Pancreas (tissue), 10 donors: ENCODE data around the gene ARID3A. TPM values are rescaled to one million over a fixed set of nuclear protein-coding genes. Genes with fewer than 3 reads are reported as not detected.
A peak's percentile ranks its signal among the peaks of the same experiment; 100 is the strongest.

Experiments used
- ATAC-seq, 4 donors: fragments of 200-7000 bp; cut with Tn5 transposase; one replicate each; pipeline versions ENCODE4 v1.8.0 to v1.9.1; 2020; ENCODE audit warnings: mild to moderate bottlenecking in 4 of 4, moderate library complexity in 4 of 4
- DNase-seq, 6 donors: peaks; one replicate each; pipeline ENCODE4 v3.0.0-alpha.2; 2020
- FAIRE-seq: peaks from 2 replicates; lab custom pipeline; 2012; peaks lifted over from hg19 to GRCh38; lab: Jason Lieb, UNC
- H3K27ac ChIP-seq, 4 donors: fragments of 200-600 bp; sonication (generic); 1 replicate in 3 of 4; 2 replicates in 1 of 4; pipeline versions ENCODE4 v1.5.0 to v1.8.0; 2020
- H3K27me3 ChIP-seq, 4 donors: fragments of 200-600 bp; one replicate each; pipeline ENCODE4 v1.8.0; 2021
- H3K36me3 ChIP-seq, 3 donors: fragments of 200-600 bp; sonication (generic) in 1 of 3; one replicate each; pipeline versions ENCODE4 v1.5.0 to v1.8.0; 2020 to 2021
- H3K4me1 ChIP-seq, 3 donors: fragments of 200-600 bp; one replicate each; pipeline ENCODE4 v1.8.0; 2021
- H3K4me3 ChIP-seq, 4 donors: fragments of 200-600 bp; sonication (generic) in 2 of 4; one replicate each; pipeline versions ENCODE4 v1.5.0 to v1.8.0; 2020 to 2021
- H3K9me3 ChIP-seq, 4 donors: fragments of 200-600 bp; one replicate each; pipeline ENCODE4 v1.8.0; 2021
- CTCF ChIP-seq, 4 donors: fragments of 200-600 bp; sonication (generic) in 3 of 4; IDR thresholded peaks; one replicate each; pipeline versions ENCODE4 v1.5.0 to v1.8.0; 2021; ENCODE audit warnings: antibody characterized with exemption in 4 of 4
- WGBS, 2 donors: extraction: QIAGEN DNeasy Blood & Tissue Kit; methylation state at CpG; one replicate each; pipeline ENCODE4 v1.1.7; 2013; 5-methylcytosine and 5-hydroxymethylcytosine counted together
- intact Hi-C, 3 donors: fragments of 100-400 bp; cut with DNase I; formaldehyde crosslinking; loops; one replicate each; pipeline versions ENCODE4 v1.11.1 to v1.14.2; 2022
- polyA plus RNA-seq, 2 donors: library from polyadenylated mRNA; stranded (reverse); fragments of 200-250 nt; gene quantifications; one replicate each; pipeline ENCODE4 v1.2.3, GENCODE V29; 2013
- total RNA-seq, 6 donors: library from RNA; stranded (reverse); fragmentation: NEBNext Ultra II Directional in 4 of 6; extraction: Animal tissue kit (Norgen Biotek cat#: 25700) in 4 of 6; gene quantifications; one replicate each; pipeline versions ENCODE4 v1.2.1 to v1.2.4, GENCODE V29; 2021 to 2023
- donor health status: healthy with polysubstance abuse.
- donor health status: DM: no; HTN: no; CAD: no; lungs with moderate emphysema.
- donor health status: DM: no; HTN: no; CAD: no.
- donor health status: control.
- donor health status: control.
- donor health status: Bipolar disorder and iron deficiency.
- donor health status: DM: yes; HTN: yes; CAD: no.
- donor health status: DM: no; HTN: no; CAD: no.
- donor health status: DM: no; HTN: no; CAD: no.
- donor health status: DM: yes; HTN: yes; CAD: no.

Gene ARID3A
- total and polyA plus RNA-seq, 8 donors = 4.6 to 8.5 (median 7.1) TPM

- no peaks in the 10 kb centered on the region for H3K36me3 ChIP-seq
- no peak overlapping the region for H3K27ac ChIP-seq
- FAIRE-seq = no peak
- WGBS, 2 donors = 65 to 67% methylated on average over 21 to 22 of the region's 22 CpGs
- peak in 2 of 6 donors; percentile 53 to 60 for DNase-seq
- no peak for TF ChIP-seq CTCF (IDR thresholded peaks at IDR 0.05)
- H3K27me3 ChIP-seq = no peaks in the 10 kb centered on the region
- intact Hi-C loops = loop anchor here in 1 of 3 donors (5.0 kb wide), 1 partner anchor 33 kb away; no protein-coding TSS in a partner anchor
- no peaks in the 10 kb centered on the region for H3K9me3 ChIP-seq
- no peak overlapping the region for H3K4me3 ChIP-seq
- ATAC-seq = no peak
- H3K4me1 ChIP-seq = peaks cover 5 to 20% (median 12%) of the 10 kb centered on the region in 3 donors
Observed at GRCh38 chr19:944663-945241, 18.9 kb downstream of the ARID3A start.

- peak in 2 of 6 donors; percentile 35 to 72 for DNase-seq
- Histone ChIP-seq H3K27me3 (no peaks in the 10 kb centered on the region), H3K4me3 (no peak overlapping the region), H3K4me1 (peaks cover 5 to 12% (median 5%) of the 10 kb centered on the region in 3 donors), H3K36me3 (no peaks in the 10 kb centered on the region), H3K9me3 (no peaks in the 10 kb centered on the region), H3K27ac (no peak overlapping the region)
- TF ChIP-seq CTCF (IDR thresholded peaks at IDR 0.05) = no peak
- ATAC-seq = no peak
- FAIRE-seq = no peak
- WGBS, 2 donors = 87 to 90% methylated on average over 35 to 37 of the region's 37 CpGs
- intact Hi-C loops = no loop called here
Observed at GRCh38 chr19:945401-946252, 19.8 kb downstream of the ARID3A start.

GRCh38 chr19:947090-947706 lies 21.4 kb downstream of the ARID3A start:
- Histone ChIP-seq H3K36me3 (no peaks in the 10 kb centered on the region), H3K27ac (no peak overlapping the region), H3K4me1 (no peaks in the 10 kb centered on the region), H3K4me3 (no peak overlapping the region), H3K9me3 (no peaks in the 10 kb centered on the region), H3K27me3 (no peaks in the 10 kb centered on the region)
- TF ChIP-seq CTCF (IDR thresholded peaks at IDR 0.05) = no peak
- peak in 1 of 6 donors; percentile 64 for DNase-seq
- WGBS, 2 donors = 89 to 91% methylated on average over 30 of the region's 30 CpGs
- no peak for FAIRE-seq
- no peak for ATAC-seq
- intact Hi-C loops = no loop called here

- H3K9me3 ChIP-seq = no peaks in the 10 kb centered on the region
- H3K36me3 ChIP-seq = no peaks in the 10 kb centered on the region
- no peaks in the 10 kb centered on the region for H3K27me3 ChIP-seq
- intact Hi-C loops = no loop called here
- no peak overlapping the region for H3K27ac ChIP-seq
- no peak for TF ChIP-seq CTCF (IDR thresholded peaks at IDR 0.05)
- DNase-seq = peak in 2 of 6 donors; percentile 62 to 70
- whole genome bisulfite sequencing, 2 donors = 90 to 93% methylated on average over 47 of the region's 47 CpGs
- H3K4me3 ChIP-seq = no peak overlapping the region
- peaks cover 5% of the 10 kb centered on the region in 3 donors for H3K4me1 ChIP-seq
- no peak for FAIRE-seq
- peak in 2 of 4 donors; percentile 54 to 66 for ATAC-seq
Observed at GRCh38 chr19:947707-948539, 22.1 kb downstream of the ARID3A start.
